MCF 10A (cell line): ENCODE measurements around the gene GBP5. TPM values are rescaled to one million over a fixed set of nuclear protein-coding genes. Genes with fewer than 3 reads are reported as not detected.

Source experiments
- BruUV-seq: library from RNA; stranded (reverse); fragments of 400-500 nt; replicated peaks from 2 replicates; lab custom pipeline; 2021; lab: Mats Ljungman, UMichigan
- CTCF ChIA-PET: fragments of 300-600 bp; sonication (Branson Sonifier 250); formaldehyde crosslinking; extraction: SDS; loops from one replicate; lab custom pipeline; 2021; ENCODE audit warnings: antibody characterized with exemption, inconsistent platforms; lab: Yijun Ruan, JAX
- POLR2A ChIA-PET: fragments of 300-600, 350-650 bp; sonication (Branson Sonifier 250); formaldehyde crosslinking; extraction: SDS; loops from one replicate; lab custom pipeline; 2020; ENCODE audit warnings: antibody characterized with exemption, inconsistent platforms; lab: Yijun Ruan, JAX
- DNase-seq: peaks from one replicate; pipeline ENCODE4 v3.0.0-alpha.2; 2018; ENCODE audit not compliant: unreplicated experiment
- H3K27ac Mint-ChIP-seq: one replicate; pipeline ENCODE4 v1.8.0; 2022; ENCODE audit warnings: mild to moderate bottlenecking, low read depth, mixed read lengths; ENCODE audit not compliant: unreplicated experiment
- H3K27me3 Mint-ChIP-seq: one replicate; pipeline ENCODE4 v1.8.0; 2022; ENCODE audit warnings: mixed read lengths; ENCODE audit not compliant: insufficient read depth, unreplicated experiment
- H3K36me3 Mint-ChIP-seq: one replicate; pipeline ENCODE4 v1.8.0; 2022; ENCODE audit warnings: mild to moderate bottlenecking, moderate library complexity, mixed read lengths; ENCODE audit not compliant: insufficient read depth, unreplicated experiment
- H3K4me1 Mint-ChIP-seq: one replicate; pipeline ENCODE4 v1.8.0; 2022; ENCODE audit warnings: mixed read lengths; ENCODE audit not compliant: insufficient read depth, unreplicated experiment
- H3K4me3 Mint-ChIP-seq: one replicate; pipeline ENCODE4 v1.8.0; 2022; ENCODE audit warnings: mild to moderate bottlenecking, moderate library complexity, mixed read lengths; ENCODE audit not compliant: unreplicated experiment
- H3K9me3 Mint-ChIP-seq: one replicate; pipeline ENCODE4 v1.8.0; 2022; ENCODE audit warnings: mixed read lengths; ENCODE audit not compliant: unreplicated experiment
- CTCF ChIP-seq: fragments of 200-600 bp; IDR thresholded peaks from one replicate; pipeline ENCODE4 v1.8.0; 2022; ENCODE audit warnings: antibody characterized with exemption, mild to moderate bottlenecking; ENCODE audit not compliant: unreplicated experiment
- intact Hi-C: fragments of 100-400 bp; cut with micrococcal nuclease; formaldehyde crosslinking; loops from 2 replicates; pipeline ENCODE4 v1.14.1; 2022
- total RNA-seq: library from RNA; stranded (reverse); gene quantifications from 2 replicates; pipeline ENCODE4 v1.2.3, GENCODE V29; 2022

The GBP5 gene
- total RNA-seq, 1 experiment from 2014 or later = not detected

DNA sequence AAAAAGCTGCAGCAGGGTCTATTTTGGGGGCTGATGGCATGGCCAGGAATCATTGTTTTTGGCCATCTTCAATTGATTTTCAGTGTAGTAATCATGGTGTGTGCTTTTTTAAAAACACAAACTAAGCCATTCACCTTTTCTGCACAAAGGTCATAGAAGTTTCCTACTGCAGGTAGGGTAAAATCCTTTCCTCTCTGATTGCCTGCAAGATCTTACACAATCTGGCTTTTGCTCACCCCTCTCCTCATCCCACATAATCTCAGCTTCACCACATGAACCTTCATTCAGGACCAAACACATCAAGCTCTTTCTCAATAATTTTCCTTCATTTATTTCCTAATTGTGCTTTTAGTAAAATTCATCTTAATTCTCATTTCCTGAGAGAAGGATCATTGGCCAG is 38.3 kb upstream of the GBP5 start:
- no peaks in the 10 kb centered on the region for H3K27me3 Mint-ChIP-seq
- TF ChIP-seq CTCF = no peak
- peak overlapping the region; percentile 64 for H3K27ac Mint-ChIP-seq
- no TSS peak for BruUV-seq
- DNase-seq = peak; percentile 36
- CTCF ChIA-PET = no interaction called here
- peaks cover 26% of the 10 kb centered on the region for H3K4me1 Mint-ChIP-seq
- POLR2A ChIA-PET = no interaction called here
- H3K4me3 Mint-ChIP-seq = no peak overlapping the region
- H3K9me3 Mint-ChIP-seq = no peaks in the 10 kb centered on the region
- no peaks in the 10 kb centered on the region for H3K36me3 Mint-ChIP-seq
- intact Hi-C loops = no loop called here

DNA sequence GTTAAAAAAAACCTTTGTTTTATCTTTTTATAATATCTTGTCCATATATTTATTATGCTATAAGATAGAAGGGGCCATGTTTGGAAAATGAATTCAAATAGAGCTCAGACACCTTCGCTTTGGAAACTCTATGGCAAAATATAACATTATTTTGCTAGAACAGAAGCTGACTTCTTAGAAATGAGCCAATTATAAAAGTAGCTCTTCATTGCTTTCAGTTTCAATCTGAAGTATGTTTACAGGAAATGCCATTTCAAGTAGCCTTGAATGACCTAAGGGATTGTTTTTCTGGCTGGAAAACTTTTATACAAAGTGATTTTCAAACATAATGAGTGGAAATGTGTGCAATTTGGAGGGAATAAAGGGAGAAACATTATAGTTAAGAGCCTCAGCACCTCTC is 37.8 kb upstream of the GBP5 start:
- ChIA-PET POLR2A (no interaction called here), CTCF (interaction anchor here (0.7 to 0.8 kb wide), 2 partner anchors 169 to 422 kb away, joined by 4 to 5 read pairs; no protein-coding TSS in a partner anchor)
- Mint-ChIP-seq H3K4me3 (no peak overlapping the region), H3K4me1 (peaks cover 26% of the 10 kb centered on the region), H3K36me3 (no peaks in the 10 kb centered on the region), H3K9me3 (no peaks in the 10 kb centered on the region), H3K27me3 (no peaks in the 10 kb centered on the region), H3K27ac (no peak overlapping the region)
- intact Hi-C loops = no loop called here
- peak; percentile 11 for DNase-seq
- no peak for TF ChIP-seq CTCF
- BruUV-seq = no TSS peak

- Mint-ChIP-seq H3K4me3 (no peak overlapping the region), H3K27ac (no peak overlapping the region), H3K4me1 (peaks cover 26% of the 10 kb centered on the region), H3K36me3 (no peaks in the 10 kb centered on the region), H3K9me3 (no peaks in the 10 kb centered on the region), H3K27me3 (no peaks in the 10 kb centered on the region)
- no TSS peak for BruUV-seq
- DNase-seq = no peak
- no peak for TF ChIP-seq CTCF
- intact Hi-C loops = no loop called here
- CTCF ChIA-PET = interaction anchor here (0.7 to 0.8 kb wide), 2 partner anchors 169 to 421 kb away, joined by 4 to 5 read pairs; no protein-coding TSS in a partner anchor
- POLR2A ChIA-PET = no interaction called here
These were observed 37.2 kb upstream of the GBP5 start for GRCh38 chr1:89309828-89310227.

DNA sequence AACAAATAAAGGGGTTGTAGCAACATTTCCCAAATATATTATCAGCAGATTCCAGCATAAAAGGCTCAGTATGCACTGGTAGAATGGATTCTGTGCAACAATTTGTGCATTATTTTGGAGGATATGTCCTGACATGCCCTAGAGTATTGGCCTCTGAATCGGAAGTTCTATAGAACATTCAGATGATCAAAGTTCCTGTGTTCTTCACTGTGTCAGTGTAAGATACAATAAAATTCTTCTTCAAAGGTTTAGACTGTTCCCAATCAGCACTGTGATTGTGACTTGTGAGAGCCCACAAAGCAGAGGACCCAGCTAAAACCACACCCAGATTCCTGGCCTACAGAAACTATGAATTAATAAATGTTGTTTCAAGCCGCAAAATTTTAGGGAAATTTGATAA is 33.6 kb upstream of the GBP5 start:
- peaks cover 7% of the 10 kb centered on the region for H3K9me3 Mint-ChIP-seq
- no peak overlapping the region for H3K4me3 Mint-ChIP-seq
- POLR2A ChIA-PET = no interaction called here
- H3K27ac Mint-ChIP-seq = peak overlapping the region; percentile 66
- intact Hi-C loops = no loop called here
- TF ChIP-seq CTCF = no peak
- no peak for DNase-seq
- H3K27me3 Mint-ChIP-seq = no peaks in the 10 kb centered on the region
- BruUV-seq = no TSS peak
- H3K4me1 Mint-ChIP-seq = peaks cover 15% of the 10 kb centered on the region
- H3K36me3 Mint-ChIP-seq = no peaks in the 10 kb centered on the region
- CTCF ChIA-PET = no interaction called here
